Mesendoderm (in vitro differentiated cells): ENCODE measurements around the gene ARHGDIG.
"Not testable (repeated sequence)": the region's sequence is repeated elsewhere in the genome, so short reads cannot be mapped to it uniquely, and the experiment has no call there.

Source experiments
- DNase-seq: peaks from one replicate; pipeline ENCODE4 v3.0.0; 2013
- H2AK5ac ChIP-seq: 2 replicates; pipeline ENCODE4 v1.6.1; 2013; ENCODE audit warnings: low read length, inconsistent platforms
- H2BK120ac ChIP-seq: 2 replicates; pipeline ENCODE4 v1.6.1; 2013; ENCODE audit warnings: low read depth, mild to moderate bottlenecking, low read length, moderate library complexity, mixed read lengths
- H2BK15ac ChIP-seq: replicated peaks from 2 replicates; pipeline ENCODE4 v1.6.1; 2013; ENCODE audit warnings: low read depth, mild to moderate bottlenecking, moderate library complexity
- H2BK5ac ChIP-seq: 2 replicates; pipeline ENCODE4 v1.6.1; 2013; ENCODE audit warnings: low read length, inconsistent platforms
- H3K18ac ChIP-seq: 2 replicates; pipeline ENCODE4 v1.6.1; 2013; ENCODE audit warnings: mild to moderate bottlenecking, low read length, mixed read lengths
- H3K23ac ChIP-seq: one replicate; pipeline ENCODE4 v1.6.1; 2013; ENCODE audit warnings: low read length
- H3K27ac ChIP-seq: 2 replicates; pipeline ENCODE4 v1.5.1; 2013; ENCODE audit warnings: low read depth, mild to moderate bottlenecking, inconsistent platforms, low read length, moderate library complexity
- H3K27me3 ChIP-seq: 2 replicates; pipeline ENCODE4 v1.6.1; 2013; ENCODE audit warnings: low read length, control low read depth, mild to moderate bottlenecking, inconsistent platforms; ENCODE audit not compliant: insufficient read depth, poor library complexity
- H3K36me3 ChIP-seq: 2 replicates; pipeline ENCODE4 v1.6.1; 2013; ENCODE audit warnings: low read length, inconsistent platforms; ENCODE audit not compliant: control insufficient read depth, insufficient read depth
- H3K4ac ChIP-seq: one replicate; pipeline ENCODE4 v1.6.1; 2013; ENCODE audit warnings: low read depth, mild to moderate bottlenecking, low read length, moderate library complexity
- H3K4me1 ChIP-seq: 2 replicates; pipeline ENCODE4 v1.6.1; 2013; ENCODE audit warnings: low read depth, low read length, inconsistent platforms; ENCODE audit not compliant: control insufficient read depth
- H3K4me2 ChIP-seq: 2 replicates; pipeline ENCODE4 v1.6.1; 2013; ENCODE audit warnings: low read length
- H3K4me3 ChIP-seq: 2 replicates; pipeline ENCODE4 v1.5.1; 2013; ENCODE audit warnings: mild to moderate bottlenecking, low read length
- H3K56ac ChIP-seq: one replicate; pipeline ENCODE4 v1.6.1; 2013; ENCODE audit warnings: low read length
- H3K79me1 ChIP-seq: 2 replicates; pipeline ENCODE4 v1.6.1; 2013; ENCODE audit warnings: low read length, inconsistent platforms
- H3K79me2 ChIP-seq: 2 replicates; pipeline ENCODE4 v1.6.1; 2013; ENCODE audit warnings: mild to moderate bottlenecking, low read length; ENCODE audit not compliant: control insufficient read depth, insufficient read depth
- H3K9ac ChIP-seq: 2 replicates; pipeline ENCODE4 v1.6.1; 2013; ENCODE audit warnings: low read length, inconsistent platforms
- H4K5ac ChIP-seq: one replicate; pipeline ENCODE4 v1.6.1; 2013; ENCODE audit warnings: low read length
- H4K8ac ChIP-seq: one replicate; pipeline ENCODE4 v1.6.1; 2013; ENCODE audit warnings: low read depth, mild to moderate bottlenecking, control low read depth, low read length, moderate library complexity
- WGBS: extraction: QIAGEN DNeasy Blood & Tissue Kit; methylation state at CpG from one replicate; pipeline ENCODE4 v1.1.7; 2013; ENCODE audit warnings: low lambda C conversion rate, missing lambda C conversion rate; ENCODE audit not compliant: insufficient coverage; ENCODE audit errors: extremely low coverage; 5-methylcytosine and 5-hydroxymethylcytosine counted together

Gene ARHGDIG

GRCh38 chr16:324451-325334 lies 44.3 kb downstream of the ARHGDIG start:
- no peak overlapping the region for H4K8ac ChIP-seq
- H3K79me2 ChIP-seq, result peaks cover 50% of the 10 kb centered on the region
- H3K4me1 ChIP-seq, result no peaks in the 10 kb centered on the region
- H3K27ac ChIP-seq, result no peak overlapping the region
- H3K4ac ChIP-seq, result no peak overlapping the region
- no peak overlapping the region for H3K9ac ChIP-seq
- H2BK5ac ChIP-seq, result no peak overlapping the region
- peaks cover 27% of the 10 kb centered on the region for H3K79me1 ChIP-seq
- no peak overlapping the region for H3K4me2 ChIP-seq
- no peak overlapping the region for H2BK15ac ChIP-seq
- H2AK5ac ChIP-seq, result no peak overlapping the region
- H3K36me3 ChIP-seq, result no peaks in the 10 kb centered on the region
- no peak for DNase-seq
- H3K56ac ChIP-seq, result no peak overlapping the region
- H3K27me3 ChIP-seq, result no peaks in the 10 kb centered on the region
- no peak overlapping the region for H4K5ac ChIP-seq
- no peak overlapping the region for H2BK120ac ChIP-seq
- no peak overlapping the region for H3K23ac ChIP-seq
- no peak overlapping the region for H3K4me3 ChIP-seq
- no peak overlapping the region for H3K18ac ChIP-seq
- WGBS, result no CpG with 5 or more reads among the region's 55 CpGs

GRCh38 chr16:325375-326145 lies 45.2 kb downstream of the ARHGDIG start:
- H2AK5ac ChIP-seq, result no peak overlapping the region
- WGBS, result no CpG with 5 or more reads among the region's 28 CpGs
- no peaks in the 10 kb centered on the region for H3K27me3 ChIP-seq
- no peak overlapping the region for H3K18ac ChIP-seq
- H4K8ac ChIP-seq, result no peak overlapping the region
- H3K79me2 ChIP-seq, result peaks cover 46% of the 10 kb centered on the region
- H3K79me1 ChIP-seq, result peaks cover 24% of the 10 kb centered on the region
- H3K4ac ChIP-seq, result no peak overlapping the region
- no peak overlapping the region for H3K23ac ChIP-seq
- H3K9ac ChIP-seq, result no peak overlapping the region
- H3K4me3 ChIP-seq, result no peak overlapping the region
- H3K4me1 ChIP-seq, result no peaks in the 10 kb centered on the region
- H4K5ac ChIP-seq, result no peak overlapping the region
- no peak overlapping the region for H2BK120ac ChIP-seq
- no peak for DNase-seq
- no peak overlapping the region for H3K4me2 ChIP-seq
- H3K56ac ChIP-seq, result no peak overlapping the region
- no peak overlapping the region for H2BK5ac ChIP-seq
- no peak overlapping the region for H2BK15ac ChIP-seq
- H3K27ac ChIP-seq, result no peak overlapping the region
- H3K36me3 ChIP-seq, result no peaks in the 10 kb centered on the region

GRCh38 chr16:330741-331140 lies 50.4 kb downstream of the ARHGDIG start:
- Histone ChIP-seq H3K79me2 (peaks cover 46% of the 10 kb centered on the region), H3K79me1 (peaks cover 26% of the 10 kb centered on the region), H3K9ac (no peak overlapping the region), H2BK5ac (no peak overlapping the region), H3K4me3 (no peak overlapping the region), H3K4me1 (peaks cover 2% of the 10 kb centered on the region), H4K5ac (no peak overlapping the region), H3K18ac (no peak overlapping the region), H4K8ac (no peak overlapping the region), H3K27ac (no peak overlapping the region), H3K27me3 (no peaks in the 10 kb centered on the region), H3K36me3 (no peaks in the 10 kb centered on the region), H2BK120ac (no peak overlapping the region), H3K4ac (no peak overlapping the region), H3K4me2 (no peak overlapping the region), H2AK5ac (no peak overlapping the region), H3K23ac (no peak overlapping the region), H2BK15ac (no peak overlapping the region), H3K56ac (no peak overlapping the region)
- WGBS, result no CpG with 5 or more reads among the region's 2 CpGs
- DNase-seq, result peak; percentile 18

- H3K56ac ChIP-seq, H2AK5ac ChIP-seq, H4K5ac ChIP-seq, H3K4ac ChIP-seq, H3K23ac ChIP-seq, H3K4me2 ChIP-seq, H3K27me3 ChIP-seq, H2BK120ac ChIP-seq, DNase-seq, H3K27ac ChIP-seq, H2BK5ac ChIP-seq, H3K18ac ChIP-seq, H3K4me3 ChIP-seq, H2BK15ac ChIP-seq, H3K9ac ChIP-seq, H3K36me3 ChIP-seq, H4K8ac ChIP-seq, H3K4me1 ChIP-seq: not testable (repeated sequence)
- Histone ChIP-seq H3K79me2 (peaks cover 48% of the 10 kb centered on the region), H3K79me1 (peaks cover 28% of the 10 kb centered on the region)
- no CpG with 5 or more reads among the region's 6 CpGs for WGBS
Measured at GRCh38 chr16:331181-331814, 50.9 kb downstream of the ARHGDIG start.
